ENCODE data around the gene SLC51B. TPM values are rescaled to one million over a fixed set of nuclear protein-coding genes. Genes with fewer than 3 reads are reported as not detected.
"Not testable (repeated sequence)": the region's sequence is repeated elsewhere in the genome, so short reads cannot be mapped to it uniquely, and the experiment has no call there.

SLC51B gene
- total RNA-seq, 2 donors from 2014 or later = not detected

- Mint-ChIP-seq H3K27me3 (peaks cover 23% of the 10 kb centered on the region), H3K4me3 (peak overlapping the region; percentile 33), H3K36me3 (ENCODE audit: low read depth) (peaks cover 11% of the 10 kb centered on the region), H3K4me1 (peaks cover 24% of the 10 kb centered on the region), H3K27ac (no peak overlapping the region)
- no peak for ATAC-seq
- H3K9me3 ChIP-seq (ENCODE audit: control insufficient read depth, low read length, poor library complexity, severe bottlenecking) = no peaks in the 10 kb centered on the region
- no peak for DNase-seq
These were observed 15.4 kb upstream of the SLC51B start for GRCh38 chr15:65029736-65030208.

DNA sequence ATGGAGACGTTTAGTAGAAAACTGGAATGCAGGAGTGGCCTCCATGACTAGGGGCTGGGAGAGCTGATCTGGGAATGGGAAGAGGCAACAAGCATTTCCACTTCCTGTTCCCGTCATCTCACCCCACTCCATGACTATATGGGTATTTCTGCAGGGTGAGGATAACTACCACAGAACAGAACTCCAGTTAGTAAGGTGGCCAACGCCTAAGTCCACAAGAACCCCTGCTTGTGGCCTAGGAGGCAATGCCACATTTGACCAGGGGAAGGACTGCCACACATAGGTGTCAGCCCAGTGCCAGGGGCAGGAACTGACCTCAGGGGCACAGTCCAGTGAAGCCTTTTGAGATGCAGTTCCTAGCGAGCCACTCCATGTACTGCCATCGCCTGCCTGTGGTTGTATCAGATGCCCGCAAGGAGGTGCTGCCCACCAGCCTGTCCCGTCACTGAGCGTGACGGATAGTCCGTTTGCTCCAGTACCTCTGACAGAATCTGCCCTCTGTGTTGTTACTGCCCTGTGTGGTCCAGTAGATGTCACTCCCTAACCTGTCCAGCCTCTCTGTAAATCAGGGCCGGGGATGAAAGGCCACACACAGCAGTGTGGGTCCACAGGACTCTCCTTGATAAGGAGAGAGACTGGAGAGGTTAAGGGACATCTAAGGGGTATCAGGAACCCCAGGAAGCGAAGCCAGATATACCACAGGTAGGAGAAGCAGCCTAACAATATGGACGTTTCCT is 12.2 kb upstream of the SLC51B start:
- H3K4me1 Mint-ChIP-seq = peaks cover 12% of the 10 kb centered on the region
- H3K4me3 Mint-ChIP-seq = no peak overlapping the region
- peaks cover 23% of the 10 kb centered on the region for H3K27me3 Mint-ChIP-seq
- DNase-seq (peak in 1 of 3 donors; percentile 20), ATAC-seq (peak; percentile 45)
- no peak overlapping the region for H3K27ac Mint-ChIP-seq
- H3K9me3 ChIP-seq (ENCODE audit: control insufficient read depth, low read length, poor library complexity, severe bottlenecking) = no peaks in the 10 kb centered on the region
- H3K36me3 Mint-ChIP-seq (ENCODE audit: low read depth) = peaks cover 3% of the 10 kb centered on the region

DNA sequence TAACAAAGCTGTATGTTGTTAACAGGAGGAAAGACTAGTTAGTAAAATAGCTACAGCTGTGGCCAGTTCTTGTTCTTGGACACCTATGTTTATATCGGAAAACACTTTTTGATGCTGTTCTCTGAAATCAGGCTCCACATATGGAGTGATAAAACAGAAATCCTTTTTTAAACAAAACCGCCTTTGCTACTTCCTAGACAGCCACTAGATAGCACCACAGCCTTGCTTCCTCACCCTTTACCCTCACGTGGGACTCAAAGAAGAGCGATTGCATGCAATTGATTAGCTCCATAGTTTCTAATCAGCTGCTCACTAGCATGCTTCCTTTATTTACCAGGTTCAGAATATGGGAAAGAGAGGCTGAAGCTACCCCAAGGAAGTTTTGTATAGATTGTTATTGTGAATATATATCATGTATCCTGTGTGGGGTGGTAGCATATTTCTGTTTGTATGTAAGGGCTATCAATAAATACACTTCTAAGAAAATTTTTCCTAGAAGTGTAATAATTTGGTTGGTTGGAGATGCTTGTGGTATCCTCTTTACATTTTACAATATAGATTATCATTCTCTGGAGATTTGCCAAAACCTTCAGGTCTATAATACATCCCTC is 11.4 kb upstream of the SLC51B start:
- H3K4me1 Mint-ChIP-seq = peaks cover 6% of the 10 kb centered on the region
- H3K4me3 Mint-ChIP-seq = no peak overlapping the region
- no peak overlapping the region for H3K27ac Mint-ChIP-seq
- H3K27me3 Mint-ChIP-seq = peaks cover 23% of the 10 kb centered on the region
- DNase-seq (no peak), ATAC-seq (peak; percentile 53)
- H3K36me3 Mint-ChIP-seq (ENCODE audit: low read depth) = no peaks in the 10 kb centered on the region
- H3K9me3 ChIP-seq (ENCODE audit: control insufficient read depth, low read length, poor library complexity, severe bottlenecking) = no peaks in the 10 kb centered on the region

DNA sequence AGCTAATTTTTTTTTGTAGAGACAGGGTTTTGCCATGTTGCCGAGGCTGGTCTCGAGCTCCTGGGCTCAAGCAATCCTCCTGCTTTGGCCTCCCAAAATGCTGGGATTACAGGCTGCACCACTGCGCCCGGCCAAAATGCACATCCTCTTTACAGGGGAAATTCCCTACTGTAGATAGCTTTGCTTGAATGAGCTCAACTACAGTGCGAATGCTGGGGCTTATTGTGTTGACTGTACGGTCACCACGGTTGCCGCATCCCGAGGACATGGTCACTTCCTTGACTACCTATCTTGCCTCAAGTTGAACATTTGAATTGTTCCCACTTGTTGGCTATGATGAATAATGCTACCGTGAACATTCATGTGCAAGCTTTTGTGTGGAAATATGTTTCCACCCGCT is 10.5 kb upstream of the SLC51B start:
- H3K27me3 Mint-ChIP-seq = peaks cover 23% of the 10 kb centered on the region
- no peaks in the 10 kb centered on the region for H3K36me3 Mint-ChIP-seq (ENCODE audit: low read depth)
- no peak overlapping the region for H3K4me3 Mint-ChIP-seq
- H3K27ac Mint-ChIP-seq = no peak overlapping the region
- peaks cover 6% of the 10 kb centered on the region for H3K4me1 Mint-ChIP-seq
- no peak for DNase-seq
- ATAC-seq = no peak
- H3K9me3 ChIP-seq (ENCODE audit: control insufficient read depth, low read length, poor library complexity, severe bottlenecking) = no peaks in the 10 kb centered on the region

GRCh38 chr15:65037309-65037708 is 7.9 kb upstream of the SLC51B start:
- no peak overlapping the region for H3K27ac Mint-ChIP-seq
- DNase-seq (no peak), ATAC-seq (no peak)
- peaks cover 16% of the 10 kb centered on the region for H3K27me3 Mint-ChIP-seq
- H3K9me3 ChIP-seq (ENCODE audit: control insufficient read depth, low read length, poor library complexity, severe bottlenecking) = no peaks in the 10 kb centered on the region
- H3K4me3 Mint-ChIP-seq = no peak overlapping the region
- H3K36me3 Mint-ChIP-seq (ENCODE audit: low read depth) = no peaks in the 10 kb centered on the region
- peaks cover 3% of the 10 kb centered on the region for H3K4me1 Mint-ChIP-seq

DNA sequence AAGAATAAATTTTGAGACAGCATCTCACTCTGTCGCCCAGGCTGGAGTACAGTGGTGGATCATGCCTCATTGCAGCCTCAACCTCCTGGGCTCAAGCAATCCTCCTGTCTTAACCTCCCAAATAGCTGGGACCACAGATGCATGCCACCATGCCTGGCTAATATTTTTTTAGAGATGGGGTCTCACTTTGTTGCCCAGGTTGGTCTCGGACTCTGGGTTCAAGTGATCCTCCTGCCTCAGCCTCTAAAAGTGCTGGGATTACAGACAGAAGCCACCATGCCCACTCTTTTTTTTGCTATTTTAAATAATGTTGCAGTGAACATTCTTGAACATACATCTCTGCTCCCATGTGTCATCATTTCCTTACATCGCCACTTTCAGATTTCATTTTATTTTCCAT is 6.8 kb upstream of the SLC51B start:
- no peak overlapping the region for H3K27ac Mint-ChIP-seq
- H3K9me3 ChIP-seq (ENCODE audit: control insufficient read depth, low read length, poor library complexity, severe bottlenecking) = no peaks in the 10 kb centered on the region
- ATAC-seq = no peak
- no peaks in the 10 kb centered on the region for H3K4me1 Mint-ChIP-seq
- H3K4me3 Mint-ChIP-seq = no peak overlapping the region
- no peak for DNase-seq
- peaks cover 3% of the 10 kb centered on the region for H3K36me3 Mint-ChIP-seq (ENCODE audit: low read depth)
- H3K27me3 Mint-ChIP-seq = peaks cover 15% of the 10 kb centered on the region

DNA sequence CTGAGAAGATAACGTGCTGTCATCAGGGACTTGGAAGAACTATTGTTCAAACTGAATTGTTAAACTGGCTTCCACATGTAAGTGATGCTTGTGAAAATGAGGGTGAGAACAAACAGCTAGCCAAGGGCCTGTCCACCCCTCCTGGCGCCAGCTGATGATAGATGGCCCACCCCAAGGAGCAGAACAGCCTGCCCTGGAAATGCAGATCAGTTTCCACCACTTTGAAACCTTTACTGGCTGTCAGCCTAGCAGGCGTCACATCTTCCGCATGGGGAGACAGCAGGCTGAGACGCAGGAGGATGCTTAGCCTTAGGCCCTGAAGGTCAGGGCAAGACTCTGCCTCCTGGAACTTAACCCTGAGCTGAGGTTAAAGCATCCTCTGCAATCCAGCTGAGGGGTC is 6.4 kb upstream of the SLC51B start:
- Mint-ChIP-seq H3K36me3 (ENCODE audit: low read depth) (peaks cover 3% of the 10 kb centered on the region), H3K27me3 (peaks cover 19% of the 10 kb centered on the region), H3K4me1 (no peaks in the 10 kb centered on the region), H3K27ac (no peak overlapping the region), H3K4me3 (no peak overlapping the region)
- no peak for ATAC-seq
- no peaks in the 10 kb centered on the region for H3K9me3 ChIP-seq (ENCODE audit: control insufficient read depth, low read length, poor library complexity, severe bottlenecking)
- DNase-seq = no peak

- Mint-ChIP-seq H3K27me3 (peaks cover 29% of the 10 kb centered on the region), H3K27ac (no peak overlapping the region), H3K4me3 (no peak overlapping the region), H3K4me1 (no peaks in the 10 kb centered on the region), H3K36me3 (ENCODE audit: low read depth) (peaks cover 3% of the 10 kb centered on the region)
- DNase-seq (no peak), ATAC-seq (no peak)
- no peaks in the 10 kb centered on the region for H3K9me3 ChIP-seq (ENCODE audit: control insufficient read depth, low read length, poor library complexity, severe bottlenecking)
These were observed 4.7 kb upstream of the SLC51B start for GRCh38 chr15:65040461-65040860.

DNA sequence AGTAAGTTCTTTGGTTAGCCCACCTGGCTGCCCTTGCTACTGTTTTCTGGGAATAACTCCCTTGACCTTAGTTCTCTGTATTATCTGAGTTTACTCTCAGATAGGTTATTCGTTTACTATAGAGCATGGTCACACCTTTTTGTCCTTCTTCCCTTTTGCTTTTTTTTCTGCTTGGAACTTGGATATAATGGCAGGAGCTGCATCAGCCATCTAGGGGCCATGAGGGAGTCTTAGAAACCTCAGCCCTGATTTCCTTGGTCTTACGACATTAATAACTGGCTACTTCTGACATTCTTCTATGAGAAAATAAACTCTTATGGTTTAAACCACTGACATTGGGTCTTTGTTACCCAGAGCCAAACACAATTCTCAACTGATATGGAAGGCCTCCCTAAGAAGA is 3.4 kb upstream of the SLC51B start:
- no peaks in the 10 kb centered on the region for H3K9me3 ChIP-seq (ENCODE audit: control insufficient read depth, low read length, poor library complexity, severe bottlenecking)
- DNase-seq (no peak), ATAC-seq (no peak)
- H3K27ac Mint-ChIP-seq = no peak overlapping the region
- H3K4me3 Mint-ChIP-seq = no peak overlapping the region
- H3K27me3 Mint-ChIP-seq = peaks cover 31% of the 10 kb centered on the region
- peaks cover 3% of the 10 kb centered on the region for H3K36me3 Mint-ChIP-seq (ENCODE audit: low read depth)
- no peaks in the 10 kb centered on the region for H3K4me1 Mint-ChIP-seq

DNA sequence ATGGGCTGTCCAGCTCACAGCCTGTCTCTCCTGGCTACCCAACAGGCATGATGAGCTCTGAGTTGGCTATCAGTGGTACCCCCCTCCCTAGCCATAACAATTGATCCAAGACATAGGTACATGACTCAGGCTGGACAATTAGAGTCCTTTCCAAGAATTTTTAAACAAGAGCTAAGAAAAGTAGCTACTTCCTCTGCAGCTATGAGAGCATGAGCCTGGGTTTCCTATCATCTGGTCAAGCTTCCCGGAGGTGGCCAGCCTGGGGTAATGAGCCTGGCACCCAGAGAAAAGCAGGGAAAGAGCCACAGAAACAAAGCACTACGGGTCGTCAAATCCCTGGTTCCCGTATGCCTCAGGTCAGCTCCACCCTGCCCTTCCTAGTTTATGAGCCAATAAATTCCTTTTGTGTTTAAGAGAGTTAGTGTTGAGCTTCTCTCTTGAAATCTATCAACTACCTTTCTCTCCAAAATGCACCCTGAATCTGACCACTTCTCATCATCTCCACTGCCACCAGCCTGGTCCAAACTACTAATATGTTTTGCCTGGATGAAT is 2.3 kb upstream of the SLC51B start:
- no peaks in the 10 kb centered on the region for H3K4me1 Mint-ChIP-seq
- H3K27me3 Mint-ChIP-seq = peaks cover 37% of the 10 kb centered on the region
- no peaks in the 10 kb centered on the region for H3K9me3 ChIP-seq (ENCODE audit: control insufficient read depth, low read length, poor library complexity, severe bottlenecking)
- no peak overlapping the region for H3K27ac Mint-ChIP-seq
- DNase-seq = no peak
- H3K36me3 Mint-ChIP-seq (ENCODE audit: low read depth) = peaks cover 3% of the 10 kb centered on the region
- no peak for ATAC-seq
- no peak overlapping the region for H3K4me3 Mint-ChIP-seq

DNA sequence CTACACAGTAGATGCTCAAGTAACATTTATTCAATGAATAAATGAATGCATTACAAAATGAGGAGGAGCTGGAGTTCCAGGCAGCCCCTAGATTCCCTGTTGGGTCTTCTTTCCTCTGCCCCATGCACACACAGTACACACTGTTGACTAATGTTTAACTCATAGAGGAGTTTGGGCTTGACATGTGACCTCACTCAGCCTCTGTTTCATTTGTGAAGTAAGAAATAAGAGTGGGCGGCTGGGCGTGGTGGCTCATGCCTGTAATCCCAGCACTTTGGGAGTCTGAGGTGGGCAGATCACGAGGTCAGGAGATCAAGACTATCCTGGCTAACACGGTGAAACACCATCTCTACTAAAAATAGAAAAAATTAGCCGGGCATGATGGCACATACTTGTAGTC is 969 bp upstream of the SLC51B start:
- H3K4me3 Mint-ChIP-seq; H3K9me3 ChIP-seq (ENCODE audit: control insufficient read depth, low read length, poor library complexity, severe bottlenecking); ATAC-seq; H3K27ac Mint-ChIP-seq; H3K36me3 Mint-ChIP-seq (ENCODE audit: low read depth); DNase-seq; H3K4me1 Mint-ChIP-seq: not testable (repeated sequence)
- H3K27me3 Mint-ChIP-seq = peaks cover 38% of the 10 kb centered on the region

DNA sequence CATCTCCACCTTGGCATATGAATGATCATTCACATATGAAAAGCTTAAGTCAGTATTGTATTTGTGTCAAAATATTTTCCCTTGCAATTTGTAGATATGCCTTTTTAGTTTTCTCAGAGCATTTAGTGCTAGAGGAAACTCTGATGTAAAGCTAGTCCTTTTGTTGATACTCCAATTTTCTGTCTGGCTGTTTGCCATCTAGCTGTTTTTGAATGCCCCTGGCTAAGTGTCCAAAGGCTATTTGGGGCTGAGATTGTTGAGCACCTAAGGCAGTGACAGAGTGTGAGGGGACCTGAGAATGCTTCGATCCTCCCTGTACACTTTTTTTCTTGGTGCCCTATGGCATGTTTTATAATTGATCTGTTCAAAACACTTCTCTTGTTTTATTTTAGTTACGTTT is 3.1 kb downstream of the SLC51B start:
- H3K9me3 ChIP-seq (ENCODE audit: control insufficient read depth, low read length, poor library complexity, severe bottlenecking) = no peaks in the 10 kb centered on the region
- no peak overlapping the region for H3K4me3 Mint-ChIP-seq
- no peak overlapping the region for H3K27ac Mint-ChIP-seq
- H3K27me3 Mint-ChIP-seq = peaks cover 30% of the 10 kb centered on the region
- ATAC-seq = no peak
- H3K36me3 Mint-ChIP-seq (ENCODE audit: low read depth) = peaks cover 1% of the 10 kb centered on the region
- H3K4me1 Mint-ChIP-seq = peaks cover 8% of the 10 kb centered on the region
- no peak for DNase-seq

DNA sequence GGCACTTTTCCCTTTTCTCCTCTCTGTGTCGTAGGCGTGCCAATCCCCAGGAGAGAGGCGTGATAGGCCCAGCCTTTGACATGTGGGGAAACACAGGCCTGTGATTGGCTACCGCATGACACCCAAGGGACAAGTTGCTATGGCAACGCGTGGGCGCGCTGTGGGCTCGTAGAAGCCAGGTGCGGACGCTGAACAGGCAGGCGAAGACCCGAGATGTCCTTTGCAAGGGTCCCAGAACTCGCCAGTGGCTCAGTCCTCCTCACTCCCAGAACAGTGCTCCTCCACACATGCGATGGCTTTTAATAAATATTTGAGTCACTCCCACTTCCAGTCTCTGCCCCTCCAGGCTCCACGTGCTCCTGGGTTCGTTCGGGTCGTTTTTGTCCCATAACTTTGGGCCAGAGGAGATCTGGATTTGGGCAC is 4.2 kb downstream of the SLC51B start:
- DNase-seq = peak; percentile 72 to 79 (median 75)
- Mint-ChIP-seq H3K4me3 (peak overlapping the region; percentile 72), H3K27ac (peak overlapping the region; percentile 77), H3K4me1 (peaks cover 8% of the 10 kb centered on the region), H3K27me3 (peaks cover 20% of the 10 kb centered on the region), H3K36me3 (ENCODE audit: low read depth) (no peaks in the 10 kb centered on the region)
- no peaks in the 10 kb centered on the region for H3K9me3 ChIP-seq (ENCODE audit: control insufficient read depth, low read length, poor library complexity, severe bottlenecking)
- ATAC-seq = peak; percentile 100

Data from T-helper 17 cell (primary cell).